Stimulated activated CD8-positive, alpha-beta memory T cell treated with anti-CD3 and anti-CD28 coated beads, Interleukin-4, amount 100 ng/mL, for 4 hours (primary cell): ENCODE results near the gene FHAD1.

ENCODE experiments used
- DNase-seq, 2 donors: peaks; one replicate each; pipeline ENCODE4 v3.0.0-alpha.2; 2020; ENCODE audit warnings: low read depth in 2 of 2, low spot score in 1 of 2

FHAD1 gene

DNA sequence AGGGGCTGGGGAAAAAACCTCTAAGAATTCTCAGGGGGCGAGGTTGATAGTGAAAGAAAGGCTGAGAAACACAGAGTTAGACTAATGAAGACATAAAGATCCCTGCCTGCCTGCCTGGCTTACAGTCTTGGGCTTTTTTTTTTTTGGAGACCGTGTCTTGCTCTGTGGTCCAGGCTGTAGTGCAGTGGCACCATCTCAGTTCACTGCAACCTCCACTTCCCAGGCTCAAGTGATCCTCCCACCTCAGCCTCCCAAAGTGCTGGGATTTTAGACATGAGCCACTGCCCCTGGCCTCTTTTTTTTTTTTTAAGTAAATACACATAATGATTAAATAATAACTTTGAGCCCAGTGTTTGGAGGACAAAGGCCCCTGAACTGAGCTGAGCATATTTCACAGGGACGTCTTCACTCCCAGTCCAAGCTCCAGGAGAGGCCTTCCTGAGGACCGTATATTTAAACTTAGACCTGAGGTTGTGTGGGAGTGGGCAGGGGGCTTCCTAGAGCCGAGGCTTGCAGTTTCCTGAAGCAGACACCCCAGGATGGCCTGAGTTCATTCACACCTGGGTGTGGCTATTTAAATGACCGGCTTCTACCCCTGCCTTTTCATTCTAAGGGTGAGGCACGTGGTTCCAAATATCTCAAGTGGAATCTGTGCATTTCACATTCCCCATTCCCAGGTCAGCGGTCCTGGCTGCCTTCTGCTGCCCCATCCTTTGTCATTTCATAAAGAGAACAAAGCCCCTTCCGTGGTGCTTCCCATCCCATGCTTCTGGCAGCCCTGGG is 146.6 kb downstream of the FHAD1 start:
- no peak for DNase-seq

DNA sequence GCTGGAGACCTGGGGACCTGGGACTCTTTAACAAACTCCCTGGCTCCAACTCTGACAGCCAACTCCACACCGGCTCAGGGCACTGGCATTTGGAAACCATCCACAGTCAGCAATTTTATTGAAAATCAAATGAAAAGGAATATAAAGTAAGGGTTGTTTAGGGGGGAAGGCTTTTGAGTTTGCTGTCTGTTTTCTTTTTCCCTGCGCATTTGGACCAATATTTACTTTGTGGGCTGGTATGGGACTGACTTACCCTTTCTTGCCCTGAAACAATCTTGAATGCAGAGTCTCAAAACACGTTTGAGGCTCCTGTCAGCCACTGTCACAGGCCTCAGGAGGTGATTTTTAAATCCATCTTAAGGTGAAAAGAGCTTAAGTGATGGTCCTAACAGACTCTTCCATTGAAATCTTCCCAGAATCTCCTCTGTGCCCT is 147.3 kb downstream of the FHAD1 start:
- DNase-seq, result no peak

DNA sequence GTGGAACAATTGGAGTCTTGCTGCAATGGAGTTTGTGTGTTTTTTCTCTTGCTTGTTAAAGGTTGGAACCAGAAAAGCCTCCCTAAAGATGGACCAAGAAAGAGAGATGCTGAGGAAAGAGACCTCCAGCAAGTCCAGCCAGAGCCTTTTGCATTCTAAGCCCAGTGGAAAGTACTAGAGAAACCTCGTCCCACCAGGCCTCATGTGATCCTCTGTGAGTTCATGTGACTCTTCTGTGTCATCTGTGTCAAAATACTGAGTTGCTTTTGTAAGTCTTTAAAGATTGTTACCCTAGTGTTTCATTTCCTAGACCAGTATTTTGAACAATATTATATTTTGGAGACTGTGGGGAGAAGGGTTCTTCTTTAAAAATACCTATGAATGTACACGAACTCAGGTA is 150.2 kb downstream of the FHAD1 start:
- DNase-seq, result no peak

- no peak for DNase-seq
Observed at GRCh38 chr1:15399710-15400109, 152.7 kb downstream of the FHAD1 start.

DNA sequence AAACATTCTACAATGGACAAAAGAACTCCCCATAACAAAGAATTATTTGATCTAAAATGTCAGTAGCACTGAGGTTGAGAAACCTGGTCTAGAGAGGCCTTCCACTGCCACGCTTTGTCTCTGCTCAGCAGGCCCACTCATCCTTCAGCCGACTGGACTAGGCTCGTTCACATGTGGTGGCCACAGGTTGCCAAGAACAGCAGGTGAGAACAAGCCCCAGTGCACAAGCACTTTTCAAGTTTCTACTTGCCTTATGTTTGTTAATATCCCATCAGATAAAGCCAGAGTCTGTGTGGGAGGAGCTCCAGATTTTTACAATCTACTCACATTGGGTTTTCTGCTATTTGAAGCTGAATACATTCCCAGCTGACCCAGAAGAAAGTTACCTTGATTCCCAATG is 153.6 kb downstream of the FHAD1 start:
- no peak for DNase-seq

GRCh38 chr1:15401391-15402055 is 154.5 kb downstream of the FHAD1 start:
- DNase-seq, result no peak

GRCh38 chr1:15402809-15403450 is 155.9 kb downstream of the FHAD1 start:
- no peak for DNase-seq

DNA sequence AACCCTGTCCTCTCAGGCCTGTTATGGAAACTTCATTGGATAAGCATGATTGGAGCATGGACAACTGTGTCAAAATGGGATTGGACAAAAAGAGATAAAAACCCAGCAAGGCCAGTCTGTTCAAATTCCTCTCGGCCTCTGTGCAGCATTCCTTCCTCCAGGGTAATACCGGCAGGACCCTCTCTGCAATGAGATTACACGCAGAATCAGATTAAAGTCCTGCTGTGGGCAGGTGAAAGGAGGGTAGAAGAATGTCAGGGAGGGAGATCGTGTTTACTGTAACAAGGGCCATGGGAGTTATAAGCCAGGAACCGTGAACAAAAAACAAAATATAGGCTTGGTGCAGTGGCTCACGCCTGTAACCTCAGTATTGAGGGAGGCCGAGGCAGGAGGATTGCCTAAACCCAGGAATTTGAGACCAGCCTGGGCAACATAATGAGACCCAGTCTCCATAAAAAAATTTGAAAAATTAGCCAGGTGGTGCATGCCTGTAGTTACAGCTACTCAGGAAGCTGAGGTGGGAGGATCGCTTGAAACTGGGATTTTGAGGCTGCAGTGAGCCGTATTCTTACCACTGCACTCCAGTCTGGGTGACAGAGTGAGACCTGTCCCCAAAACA is 157.0 kb downstream of the FHAD1 start:
- no peak for DNase-seq

GRCh38 chr1:15405106-15405850 is 158.3 kb downstream of the FHAD1 start:
- DNase-seq, result no peak

DNA sequence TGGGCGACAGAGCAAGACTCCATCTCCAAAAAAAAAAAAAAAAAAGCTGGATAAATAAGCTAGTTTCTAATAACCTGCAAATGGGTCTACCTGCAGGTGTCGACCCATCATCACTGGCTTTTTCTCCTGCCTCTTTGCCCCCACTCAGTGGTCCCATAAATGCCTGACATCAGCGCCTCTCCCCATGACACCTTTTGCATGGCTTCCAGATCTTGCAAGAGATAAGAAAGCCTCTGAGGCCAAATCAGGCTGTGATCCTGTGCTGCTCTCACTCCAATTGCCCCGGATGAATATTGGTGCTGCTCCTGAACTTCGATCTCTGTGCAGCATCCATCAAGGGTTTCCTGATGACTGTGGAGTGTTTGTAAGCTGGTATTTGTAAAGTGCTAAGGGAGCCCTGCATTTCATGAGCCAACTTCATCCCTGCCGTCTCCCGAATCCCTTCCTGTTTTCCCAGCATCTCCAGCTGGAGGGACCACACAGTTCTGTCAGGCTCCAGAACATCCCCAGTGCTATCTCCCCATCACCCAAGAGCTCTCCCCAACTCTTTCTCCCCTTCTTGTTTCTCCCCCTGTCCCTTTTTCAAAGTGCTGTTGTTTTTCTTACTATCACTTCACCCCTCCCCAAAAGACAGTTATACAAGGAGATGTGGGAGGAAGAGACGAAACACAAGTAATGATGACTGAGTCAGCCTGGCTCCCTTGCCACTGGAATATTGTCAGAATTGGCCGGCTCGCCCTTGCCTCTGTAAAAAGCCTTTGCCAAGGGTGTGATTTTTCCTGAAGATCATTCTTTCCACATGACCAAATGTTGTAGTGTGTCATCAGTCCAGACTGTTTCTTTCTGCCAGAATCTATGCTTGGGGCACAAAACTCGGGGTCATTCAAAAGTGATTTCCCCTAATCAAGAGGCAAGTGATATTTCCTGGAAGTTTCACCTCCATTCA is 159.9 kb downstream of the FHAD1 start:
- no peak for DNase-seq

DNA sequence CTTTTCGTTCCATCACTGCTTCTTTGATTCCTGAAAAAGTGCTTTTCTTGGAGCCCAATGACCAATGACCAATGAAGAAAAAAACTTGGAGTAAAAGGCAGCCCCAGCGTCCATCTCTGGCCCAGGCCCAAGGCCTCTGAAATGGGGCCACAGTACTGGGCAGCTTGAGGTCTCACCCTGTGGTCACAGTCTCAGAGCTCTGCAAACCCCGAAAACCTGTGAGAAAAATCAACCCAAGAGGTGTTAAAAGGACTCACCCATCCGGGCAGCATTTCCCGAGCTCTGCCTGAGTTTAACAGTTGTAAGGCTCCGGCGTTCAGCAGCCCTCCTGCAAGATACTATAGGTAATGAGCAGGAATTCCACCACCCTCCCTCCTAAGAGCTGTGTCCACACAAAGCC is 160.6 kb downstream of the FHAD1 start:
- no peak for DNase-seq

GRCh38 chr1:15408890-15409387 is 161.9 kb downstream of the FHAD1 start:
- no peak for DNase-seq

DNA sequence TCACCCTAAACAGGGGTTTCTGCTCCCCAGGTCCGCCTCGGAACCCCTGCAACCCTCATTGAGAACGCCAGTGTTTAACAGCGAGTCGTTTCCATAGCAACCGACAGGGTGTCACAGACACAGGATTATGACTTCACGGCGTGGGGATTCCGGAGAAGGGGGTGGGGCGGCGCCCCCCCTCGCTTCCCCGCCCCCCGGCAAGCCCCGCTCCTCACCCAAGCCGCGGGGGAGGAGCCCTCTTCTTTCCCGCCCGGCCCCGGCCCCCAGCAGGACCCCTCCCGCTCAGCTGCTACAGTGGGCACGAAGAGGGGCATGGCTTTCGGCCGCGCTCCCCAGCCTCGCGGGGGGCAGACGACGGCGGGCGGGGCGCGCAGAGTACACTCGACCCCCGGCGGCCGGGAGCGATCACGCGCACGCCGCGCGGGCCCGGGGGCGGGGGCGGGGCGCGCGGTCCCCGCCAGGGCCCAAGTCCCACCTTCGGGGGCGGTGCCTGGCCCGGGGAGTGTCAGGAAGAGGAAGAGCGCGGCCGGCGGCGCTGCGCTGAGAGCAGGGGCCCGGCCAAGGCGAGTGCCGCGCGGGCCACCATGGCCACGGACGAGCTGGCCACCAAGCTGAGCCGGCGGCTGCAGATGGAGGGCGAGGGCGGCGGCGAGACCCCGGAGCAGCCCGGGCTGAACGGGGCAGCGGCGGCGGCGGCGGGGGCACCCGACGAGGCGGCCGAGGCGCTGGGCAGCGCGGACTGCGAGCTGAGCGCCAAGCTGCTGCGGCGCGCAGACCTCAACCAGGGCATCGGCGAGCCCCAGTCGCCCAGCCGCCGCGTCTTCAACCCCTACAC is 162.6 kb downstream of the FHAD1 start, which contains the start of gene EFHD2:
TSS of gene EFHD2 (plus strand) at position 501 of the 835 bp plus-strand sequence. CDS start at position 585, 84 bp downstream.
- DNase-seq, result peak; percentile 62 to 84

GRCh38 chr1:15410223-15410883 is 163.3 kb downstream of the FHAD1 start:
- no peak for DNase-seq

DNA sequence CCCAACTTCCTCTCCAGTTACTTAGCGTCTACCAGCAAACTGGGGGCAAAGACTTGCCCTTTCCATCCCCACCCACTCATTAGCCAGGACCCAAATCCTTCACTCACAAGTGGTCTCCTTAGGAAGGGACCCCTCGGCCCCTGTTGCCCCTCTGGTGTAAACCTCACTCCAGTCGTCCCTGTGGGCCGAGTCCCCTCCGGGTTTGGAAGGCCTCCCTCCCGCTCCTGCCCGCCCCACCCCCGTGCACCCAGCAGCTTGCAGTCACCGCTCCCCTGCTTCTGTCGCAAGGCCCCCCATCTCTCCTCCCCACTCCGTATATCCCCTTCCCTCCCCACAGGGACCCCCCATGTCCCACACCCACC is 163.8 kb downstream of the FHAD1 start:
- no peak for DNase-seq

- no peak for DNase-seq
Observed at GRCh38 chr1:15411593-15412137, 164.6 kb downstream of the FHAD1 start.

DNA sequence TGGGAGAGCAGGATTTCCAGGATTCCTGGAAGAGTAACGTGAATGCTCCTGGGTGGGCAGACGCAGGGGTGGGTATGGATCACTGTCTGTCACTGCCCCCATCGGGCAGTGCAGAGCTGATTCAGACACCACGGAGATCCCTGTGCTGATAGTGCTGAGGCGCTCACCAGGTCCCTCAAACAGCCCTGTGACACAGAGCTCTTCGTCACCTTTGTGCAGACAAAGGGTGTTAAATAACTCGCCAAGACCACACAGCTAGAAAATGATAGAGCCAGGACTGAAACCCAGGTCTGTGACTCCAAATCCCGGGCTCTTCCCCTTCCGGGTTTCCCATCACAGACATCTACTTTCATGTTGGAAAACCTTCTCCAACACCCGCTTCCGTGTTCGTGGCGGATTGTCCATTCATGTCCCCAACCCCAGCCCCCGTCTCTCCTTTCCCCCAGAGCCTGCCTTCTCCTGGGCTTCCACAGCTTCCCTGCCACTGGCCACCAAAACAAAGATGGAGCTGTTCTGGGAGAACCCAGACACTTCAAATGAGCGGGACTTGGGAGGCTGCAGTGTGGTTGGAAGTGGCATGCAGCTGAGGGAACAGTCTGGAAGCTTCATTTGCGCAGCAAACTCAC is 165.3 kb downstream of the FHAD1 start:
- DNase-seq, result peak in 1 of 2 donors; percentile 40

DNA sequence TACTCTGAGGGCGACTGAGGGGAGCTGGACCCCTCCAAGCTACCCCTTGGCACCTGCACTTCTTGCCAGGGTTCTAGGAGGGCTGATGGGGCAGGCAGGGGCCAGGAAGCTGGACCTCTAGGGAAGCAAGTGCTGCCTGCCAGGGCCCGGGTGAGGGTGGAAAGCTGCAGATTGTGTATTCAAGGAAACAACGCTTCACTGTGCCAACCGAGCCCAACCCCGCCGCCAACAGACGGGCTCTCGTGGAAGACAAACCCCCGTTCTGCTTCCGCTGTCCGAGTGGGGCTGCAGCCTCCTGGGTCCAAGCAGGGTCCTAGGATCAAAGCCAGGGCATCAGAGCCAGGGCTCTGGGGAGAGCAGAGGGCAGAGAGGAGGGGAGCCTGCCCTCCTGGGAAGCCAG is 165.8 kb downstream of the FHAD1 start:
- DNase-seq, result no peak
